ENCODE results near the gene SLC43A2. TPM values are rescaled to one million over a fixed set of nuclear protein-coding genes. Genes with fewer than 3 reads are reported as not detected.

Gene SLC43A2
- total RNA-seq, 1 donor from 2014 or later, result 71.4 TPM

GRCh38 chr17:1591474-1592090 lies 37.1 kb downstream of the SLC43A2 start:
- no peak overlapping the region for H3K27ac Mint-ChIP-seq (ENCODE audit: unreplicated experiment)
- no peak for DNase-seq (ENCODE audit: low spot score)
- no peak overlapping the region for H3K4me3 Mint-ChIP-seq (ENCODE audit: unreplicated experiment)
- peaks cover 4% of the 10 kb centered on the region for H3K4me1 Mint-ChIP-seq (ENCODE audit: unreplicated experiment)
- no peaks in the 10 kb centered on the region for H3K9me3 Mint-ChIP-seq (ENCODE audit: unreplicated experiment)
- TF ChIP-seq, protein P1, sequence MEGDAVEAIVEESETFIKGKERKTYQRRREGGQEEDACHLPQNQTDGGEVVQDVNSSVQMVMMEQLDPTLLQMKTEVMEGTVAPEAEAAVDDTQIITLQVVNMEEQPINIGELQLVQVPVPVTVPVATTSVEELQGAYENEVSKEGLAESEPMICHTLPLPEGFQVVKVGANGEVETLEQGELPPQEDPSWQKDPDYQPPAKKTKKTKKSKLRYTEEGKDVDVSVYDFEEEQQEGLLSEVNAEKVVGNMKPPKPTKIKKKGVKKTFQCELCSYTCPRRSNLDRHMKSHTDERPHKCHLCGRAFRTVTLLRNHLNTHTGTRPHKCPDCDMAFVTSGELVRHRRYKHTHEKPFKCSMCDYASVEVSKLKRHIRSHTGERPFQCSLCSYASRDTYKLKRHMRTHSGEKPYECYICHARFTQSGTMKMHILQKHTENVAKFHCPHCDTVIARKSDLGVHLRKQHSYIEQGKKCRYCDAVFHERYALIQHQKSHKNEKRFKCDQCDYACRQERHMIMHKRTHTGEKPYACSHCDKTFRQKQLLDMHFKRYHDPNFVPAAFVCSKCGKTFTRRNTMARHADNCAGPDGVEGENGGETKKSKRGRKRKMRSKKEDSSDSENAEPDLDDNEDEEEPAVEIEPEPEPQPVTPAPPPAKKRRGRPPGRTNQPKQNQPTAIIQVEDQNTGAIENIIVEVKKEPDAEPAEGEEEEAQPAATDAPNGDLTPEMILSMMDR (IDR thresholded peaks at IDR 0.05; ENCODE audit: unreplicated experiment), result no peak
- H3K27me3 Mint-ChIP-seq (ENCODE audit: unreplicated experiment), result peaks cover 10% of the 10 kb centered on the region
- H3K36me3 Mint-ChIP-seq (ENCODE audit: low read depth, unreplicated experiment), result peaks cover 4% of the 10 kb centered on the region

DNA sequence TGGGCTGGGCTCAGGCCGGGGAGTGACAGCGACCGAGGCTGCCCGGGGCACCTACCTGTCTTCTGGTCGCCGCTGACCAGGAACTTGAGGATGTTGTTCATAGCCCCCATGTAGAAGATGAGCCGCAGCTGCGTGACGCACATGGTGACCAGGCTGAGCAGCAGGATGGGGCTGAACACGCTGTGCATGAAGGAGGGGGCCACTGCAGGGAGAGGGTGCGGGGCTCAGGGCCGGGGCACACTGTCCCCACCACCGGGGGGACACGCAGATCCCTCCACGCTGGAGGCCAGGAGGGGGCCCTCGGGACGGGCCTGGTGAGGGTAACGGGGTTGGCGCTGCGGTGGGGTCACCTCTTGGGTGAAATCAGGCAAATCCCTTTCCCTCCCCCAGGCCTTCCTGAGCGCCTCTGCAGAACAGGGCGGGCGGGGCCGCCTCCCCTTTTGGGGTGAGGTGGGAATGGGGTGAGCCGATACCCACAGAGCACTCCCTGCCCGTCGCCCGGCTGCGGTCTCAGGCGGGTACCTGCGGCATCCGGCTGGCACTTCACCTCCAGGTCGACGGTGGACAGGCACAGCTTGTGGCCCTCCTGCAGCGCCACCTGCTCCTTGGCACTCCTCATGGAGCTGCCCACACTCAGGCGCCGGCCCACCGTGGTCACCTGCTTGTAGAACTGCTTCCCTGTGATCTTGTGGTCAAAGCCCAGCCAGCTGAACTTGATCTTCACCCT lies 37.7 kb downstream of the SLC43A2 start:
- TF ChIP-seq, protein P1 (IDR thresholded peaks at IDR 0.05; ENCODE audit: unreplicated experiment), result no peak
- Mint-ChIP-seq H3K27ac (ENCODE audit: unreplicated experiment) (no peak overlapping the region), H3K9me3 (ENCODE audit: unreplicated experiment) (no peaks in the 10 kb centered on the region), H3K4me1 (ENCODE audit: unreplicated experiment) (peaks cover 4% of the 10 kb centered on the region), H3K4me3 (ENCODE audit: unreplicated experiment) (no peak overlapping the region), H3K27me3 (ENCODE audit: unreplicated experiment) (peaks cover 9% of the 10 kb centered on the region), H3K36me3 (ENCODE audit: low read depth, unreplicated experiment) (peaks cover 4% of the 10 kb centered on the region)
- no peak for DNase-seq (ENCODE audit: low spot score)

DNA sequence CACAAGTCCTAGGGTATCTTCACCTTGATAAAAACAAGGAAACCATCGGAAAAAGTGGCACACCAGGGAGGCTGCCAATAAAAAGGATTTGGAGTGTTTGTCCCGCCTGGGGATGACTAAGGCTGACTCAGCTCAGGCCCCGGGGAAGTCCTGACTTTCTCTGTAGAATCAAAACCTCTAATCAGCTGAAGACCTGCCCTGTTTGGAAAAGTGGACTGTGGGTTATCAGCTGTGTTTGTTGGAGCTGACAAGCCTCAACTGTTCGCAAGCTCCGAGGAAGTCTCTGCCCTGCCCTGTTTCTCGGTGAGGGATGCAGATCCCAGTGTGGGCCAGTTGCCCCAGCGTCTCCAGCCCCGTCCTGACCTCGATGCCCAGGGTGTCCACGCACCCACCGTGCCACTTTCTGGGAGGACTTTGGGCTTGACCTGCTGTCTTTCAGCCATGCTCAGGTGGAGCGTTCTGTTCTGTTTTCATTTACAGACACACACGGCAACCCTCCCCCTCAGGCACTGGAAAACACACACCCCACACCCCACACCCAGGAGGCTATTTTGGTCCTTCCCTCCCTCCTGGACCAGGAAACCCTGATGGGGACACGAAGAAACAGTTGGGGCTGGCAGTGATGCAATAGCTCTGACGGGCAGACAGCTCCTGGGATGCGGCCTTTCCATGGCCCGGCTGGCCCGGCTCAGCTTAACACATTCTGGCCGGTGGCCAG lies 38.4 kb downstream of the SLC43A2 start:
- TF ChIP-seq, protein P1 (IDR thresholded peaks at IDR 0.05; ENCODE audit: unreplicated experiment), result no peak
- Mint-ChIP-seq H3K36me3 (ENCODE audit: low read depth, unreplicated experiment) (peaks cover 4% of the 10 kb centered on the region), H3K27ac (ENCODE audit: unreplicated experiment) (no peak overlapping the region), H3K27me3 (ENCODE audit: unreplicated experiment) (peaks cover 8% of the 10 kb centered on the region), H3K4me1 (ENCODE audit: unreplicated experiment) (peaks cover 4% of the 10 kb centered on the region), H3K4me3 (ENCODE audit: unreplicated experiment) (no peak overlapping the region), H3K9me3 (ENCODE audit: unreplicated experiment) (no peaks in the 10 kb centered on the region)
- DNase-seq (ENCODE audit: low spot score), result no peak

DNA sequence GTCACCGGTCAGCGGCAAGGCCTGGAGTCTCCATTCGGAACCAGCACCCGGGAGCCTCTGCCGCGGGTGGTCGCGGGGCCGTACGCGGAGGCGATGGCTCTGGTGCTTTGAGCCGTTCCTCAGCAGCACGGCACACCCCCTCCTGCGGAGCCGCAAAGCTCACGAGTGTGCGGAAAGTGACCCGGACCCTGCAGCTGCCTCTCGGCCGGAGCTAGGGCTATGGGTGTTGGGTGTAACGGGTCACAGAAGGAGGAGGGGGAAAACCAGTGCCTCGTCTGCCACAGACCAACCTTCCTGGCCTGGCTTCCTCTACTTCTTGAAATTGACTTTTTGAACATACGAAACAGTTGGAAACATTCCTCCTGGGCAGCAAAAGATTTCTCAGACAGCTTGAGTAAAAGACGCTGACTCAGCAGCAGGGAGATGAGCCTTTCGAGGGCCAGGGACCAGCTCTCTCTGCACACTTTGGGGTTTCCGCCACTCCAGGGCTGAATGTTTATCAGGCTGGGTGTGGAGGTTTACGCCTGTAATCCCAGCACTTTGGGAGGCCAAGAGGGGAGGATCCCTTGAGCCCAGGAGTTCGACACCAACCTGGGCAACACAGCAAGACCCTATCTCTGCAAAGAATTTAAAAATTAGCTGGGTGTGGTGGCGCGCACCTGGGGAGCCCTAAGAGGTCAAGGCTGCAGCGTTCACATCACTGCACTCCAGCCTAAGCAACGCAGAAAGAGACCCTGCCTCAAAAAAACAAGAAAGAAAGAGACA lies 39.6 kb downstream of the SLC43A2 start:
- DNase-seq (ENCODE audit: low spot score), result no peak
- Mint-ChIP-seq H3K9me3 (ENCODE audit: unreplicated experiment) (no peaks in the 10 kb centered on the region), H3K27ac (ENCODE audit: unreplicated experiment) (no peak overlapping the region), H3K36me3 (ENCODE audit: low read depth, unreplicated experiment) (peaks cover 4% of the 10 kb centered on the region), H3K4me3 (ENCODE audit: unreplicated experiment) (no peak overlapping the region), H3K4me1 (ENCODE audit: unreplicated experiment) (peaks cover 4% of the 10 kb centered on the region), H3K27me3 (ENCODE audit: unreplicated experiment) (peaks cover 6% of the 10 kb centered on the region)
- TF ChIP-seq, protein P1 (IDR thresholded peaks at IDR 0.05; ENCODE audit: unreplicated experiment), result no peak

All from endothelial cell (in vitro differentiated cells).